Fibroblast of the aortic adventitia (primary cell): Measurements from ENCODE around the gene MARS1. TPM values are rescaled to one million over a fixed set of nuclear protein-coding genes. Genes with fewer than 3 reads are reported as not detected.

Experiments
- DNase-seq: peaks from one replicate; pipeline ENCODE4 v3.0.0-alpha.2; 2010; ENCODE audit warnings: low read depth
- H3K4me3 ChIP-seq: 2 replicates; pipeline ENCODE4 v1.5.1; 2011; ENCODE audit warnings: low read depth, mild to moderate bottlenecking, control low read depth, low read length, moderate library complexity
- CTCF ChIP-seq: IDR thresholded peaks from 2 replicates; pipeline ENCODE4 v1.5.1; 2011; ENCODE audit warnings: mild to moderate bottlenecking, low read length, control low read depth, inconsistent platforms; ENCODE audit not compliant: insufficient read depth
- total RNA-seq: library from RNA; depleted of rRNA; stranded (reverse); fragments of >200 nt; gene quantifications from 2 replicates; pipeline ENCODE4 v1.2.3, GENCODE V29; 2012; ENCODE audit warnings: low replicate concordance

The MARS1 gene
- total RNA-seq, 1 donor, result 185 TPM

DNA sequence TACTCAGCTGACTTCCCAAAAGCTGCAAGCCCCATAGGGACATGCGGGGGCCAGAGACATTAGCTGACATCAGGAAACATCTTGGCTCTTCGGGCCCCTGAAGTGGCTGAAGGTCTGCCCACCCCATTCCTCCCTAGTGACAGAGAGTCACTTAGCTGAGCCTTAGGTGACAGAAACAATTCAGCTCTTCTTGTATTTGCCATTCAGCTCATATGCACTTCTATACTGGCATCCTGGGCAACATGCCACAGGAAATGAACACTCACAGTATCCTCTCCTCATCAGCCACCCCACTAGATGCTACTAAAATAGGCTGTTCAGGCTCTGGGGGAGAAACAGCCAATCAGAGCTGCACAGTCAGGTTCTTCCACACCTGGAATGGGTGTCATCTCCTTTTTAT lies 55.7 kb downstream of the MARS1 start:
- no peak for DNase-seq
- no peak overlapping the region for H3K4me3 ChIP-seq
- no peak for TF ChIP-seq CTCF

DNA sequence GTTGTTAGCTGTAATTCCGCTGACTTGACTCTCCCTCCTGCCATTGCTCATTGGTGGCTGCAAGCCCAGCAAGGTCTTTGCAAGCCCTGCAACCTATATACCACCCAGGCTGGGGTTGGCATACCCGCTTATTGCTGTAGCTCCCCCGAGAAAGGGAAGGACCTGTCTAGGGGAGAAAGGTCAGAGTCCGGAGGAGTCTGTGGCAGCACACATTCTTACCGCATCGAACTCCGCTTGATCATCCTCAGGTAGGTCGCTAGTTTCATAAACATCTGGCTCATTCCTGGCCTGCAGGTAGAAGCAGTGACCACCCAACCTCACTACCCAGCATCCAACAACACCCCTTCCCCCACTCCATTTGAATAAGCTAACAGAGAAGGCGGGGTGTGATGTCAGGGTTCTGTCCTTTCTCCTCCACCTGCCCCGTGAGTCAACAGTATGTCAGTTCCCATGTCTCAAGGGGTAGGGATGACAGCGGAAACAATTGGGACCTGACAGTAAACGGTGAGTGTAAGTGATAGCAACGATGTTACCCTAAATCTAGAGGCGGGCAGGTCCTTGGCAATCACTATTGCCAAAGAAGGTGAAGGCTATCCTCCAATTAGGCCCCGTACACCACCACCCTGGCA lies 58.1 kb downstream of the MARS1 start:
- DNase-seq, result no peak
- TF ChIP-seq CTCF, result no peak
- H3K4me3 ChIP-seq, result peak overlapping the region; percentile 75

- peak; percentile 98 for DNase-seq
- TF ChIP-seq CTCF, result no peak
- peak within 1 kb of the TSS; percentile 75 for H3K4me3 ChIP-seq
Measured at GRCh38 chr12:57546438-57547287, 58.8 kb downstream of the MARS1 start, which contains the start of gene DCTN2. DCTN2 (minus strand) TSS chr12:57547192; CDS start chr12:57547063, 129 bp downstream.

GRCh38 chr12:57547288-57548012 lies 59.6 kb downstream of the MARS1 start:
- no peak for DNase-seq
- H3K4me3 ChIP-seq, result peak overlapping the region; percentile 4
- TF ChIP-seq CTCF, result no peak

GRCh38 chr12:57548013-57548315 lies 60.1 kb downstream of the MARS1 start:
- no peak overlapping the region for H3K4me3 ChIP-seq
- TF ChIP-seq CTCF, result no peak
- DNase-seq, result no peak

GRCh38 chr12:57548488-57548887 lies 60.6 kb downstream of the MARS1 start:
- no peak overlapping the region for H3K4me3 ChIP-seq
- DNase-seq, result no peak
- TF ChIP-seq CTCF, result no peak
